COLO668 (cell line): ENCODE data around the gene ERI3.
"Not testable (repeated sequence)": the region's sequence is repeated elsewhere in the genome, so short reads cannot be mapped to it uniquely, and the experiment has no call there.

Source experiments
- DNase-seq: peaks from one replicate; lab custom pipeline; 2025; ENCODE audit not compliant: unreplicated experiment; lab: John Stamatoyannopoulos, UW

Gene ERI3

GRCh38 chr1:44217809-44218410 lies 137.1 kb downstream of the ERI3 start:
- DNase-seq: peak; percentile 94

GRCh38 chr1:44213222-44214112 lies 141.6 kb downstream of the ERI3 start, which contains the start of gene DMAP1:
TSS of gene DMAP1 (plus strand) at chr1:44213471. CDS start at chr1:44213754, 283 bp downstream.
- peak; percentile 93 for DNase-seq

DNA sequence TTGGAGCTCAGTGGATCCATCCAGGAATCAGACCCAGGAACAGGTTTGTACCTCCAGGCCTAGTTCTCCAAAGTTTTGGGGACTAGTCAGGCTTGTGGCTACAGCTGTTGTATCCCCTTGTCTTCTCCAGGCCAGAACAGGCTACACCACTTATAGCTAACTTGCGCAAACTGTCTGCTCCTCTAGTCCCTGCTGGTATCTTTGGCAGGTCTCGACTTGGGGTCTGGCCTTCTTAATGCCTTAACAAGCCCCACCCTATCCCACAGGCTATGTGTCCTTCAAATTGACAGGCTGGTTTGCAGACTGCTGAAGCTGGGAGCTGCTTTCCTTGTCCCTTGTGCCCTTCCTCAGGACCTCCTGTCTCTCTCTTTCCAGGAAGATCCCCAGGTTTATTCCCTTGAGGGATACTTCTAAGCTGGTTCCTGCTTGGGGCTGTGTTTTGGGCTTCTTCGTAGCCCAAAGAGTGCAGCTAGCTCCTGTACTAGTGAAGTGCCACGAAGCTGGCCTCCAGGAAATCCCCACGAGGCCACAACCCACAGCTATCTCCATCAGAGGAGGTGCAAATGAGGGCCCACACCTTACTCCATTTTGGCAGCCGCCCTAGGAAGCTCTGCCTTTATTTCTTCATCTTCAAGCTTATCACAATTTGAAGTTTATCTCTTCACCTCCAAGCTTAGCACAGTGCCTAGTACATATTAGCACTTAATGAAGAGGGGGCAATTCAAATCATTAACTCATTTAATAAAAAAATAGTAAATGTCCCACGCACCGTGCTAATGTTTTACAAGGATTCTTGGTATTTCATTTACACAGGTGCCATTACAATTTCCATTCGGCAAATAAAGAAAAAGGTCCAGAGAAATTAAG lies 142.5 kb downstream of the ERI3 start:
- no peak for DNase-seq

DNA sequence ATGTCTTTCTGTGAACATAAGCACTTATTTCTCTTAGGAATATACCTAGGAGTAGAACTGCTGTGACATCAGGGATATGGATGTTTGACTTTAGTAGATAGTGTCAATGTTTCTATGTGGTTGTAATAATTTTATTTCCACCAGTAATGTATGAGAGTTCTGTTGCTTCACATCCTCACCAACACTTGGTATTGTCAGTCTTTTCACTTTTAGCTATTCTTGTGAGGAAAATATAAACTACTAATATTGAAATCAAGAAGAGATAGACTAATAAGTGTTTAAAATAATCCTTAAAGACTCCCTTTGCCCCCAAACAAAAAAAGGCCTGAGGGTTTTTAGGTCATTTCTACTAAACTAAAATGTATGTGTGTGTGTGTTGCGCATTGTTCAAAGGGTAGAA lies 144.5 kb downstream of the ERI3 start:
- no peak for DNase-seq

- no peak for DNase-seq
Measured at GRCh38 chr1:44208226-44208625, 146.8 kb downstream of the ERI3 start.

GRCh38 chr1:44206545-44206944 lies 148.5 kb downstream of the ERI3 start:
- not testable (repeated sequence) for DNase-seq

- no peak for DNase-seq
Measured at GRCh38 chr1:44200336-44200735, 154.7 kb downstream of the ERI3 start.

- DNase-seq: no peak
Measured at GRCh38 chr1:44174630-44175029, 180.4 kb downstream of the ERI3 start.
